Smooth muscle cell (in vitro differentiated cells): ENCODE results near the gene EMX1. TPM values are rescaled to one million over a fixed set of nuclear protein-coding genes. Genes with fewer than 3 reads are reported as not detected.
A peak's percentile ranks its signal among the peaks of the same experiment; 100 is the strongest.

Experiments
- DNase-seq: peaks from one replicate; lab custom pipeline; 2025; ENCODE audit not compliant: unreplicated experiment; lab: John Stamatoyannopoulos, UW
- H2AFZ ChIP-seq: fragments of 200-600 bp; sonication (generic); 2 replicates; pipeline ENCODE4 v1.6.0; 2016; ENCODE audit warnings: antibody characterized with exemption, low read depth, mild to moderate bottlenecking
- H3F3A ChIP-seq: fragments of 200-600 bp; sonication (generic); 2 replicates; pipeline ENCODE4 v1.6.0; 2017; ENCODE audit warnings: antibody characterized with exemption, low read depth
- H3K27ac ChIP-seq: fragments of 200-600 bp; sonication (generic); 2 replicates; pipeline ENCODE4 v1.5.1; 2016; ENCODE audit warnings: low read depth, mild to moderate bottlenecking
- H3K27me3 ChIP-seq: fragments of 200-600 bp; sonication (generic); 2 replicates; pipeline ENCODE4 v1.6.1; 2016; ENCODE audit warnings: low read depth, mild to moderate bottlenecking
- H3K36me3 ChIP-seq: fragments of 200-600 bp; sonication (generic); 2 replicates; pipeline ENCODE4 v1.5.1; 2016; ENCODE audit warnings: low read depth
- H3K4me1 ChIP-seq: fragments of 200-600 bp; sonication (generic); 2 replicates; pipeline ENCODE4 v1.5.1; 2016; ENCODE audit warnings: low read depth
- H3K4me2 ChIP-seq: fragments of 200-600 bp; sonication (generic); 2 replicates; pipeline ENCODE4 v1.6.0; 2016; ENCODE audit warnings: mild to moderate bottlenecking
- H3K4me3 ChIP-seq: fragments of 200-600 bp; sonication (generic); 2 replicates; pipeline ENCODE4 v1.5.1; 2016; ENCODE audit warnings: mild to moderate bottlenecking
- H3K79me2 ChIP-seq: fragments of 200-600 bp; sonication (generic); 2 replicates; pipeline ENCODE4 v1.6.0; 2016; ENCODE audit warnings: low read depth, mild to moderate bottlenecking
- H3K9ac ChIP-seq: fragments of 200-600 bp; sonication (generic); 2 replicates; pipeline ENCODE4 v1.6.0; 2016; ENCODE audit warnings: low read depth
- H3K9me3 ChIP-seq: fragments of 200-600 bp; sonication (generic); replicated peaks from 2 replicates; pipeline ENCODE4 v1.5.1; 2016; ENCODE audit warnings: low read depth
- H4K20me1 ChIP-seq: fragments of 200-600 bp; sonication (generic); 2 replicates; pipeline ENCODE4 v1.6.0; 2016; ENCODE audit warnings: low read depth
- WGBS: methylation state at CpG from one replicate; pipeline ENCODE4 v1.1.7; 2016; ENCODE audit warnings: low lambda C conversion rate; 5-methylcytosine and 5-hydroxymethylcytosine counted together
- polyA plus RNA-seq: library from polyadenylated mRNA; unstranded; fragments of >200 nt; fragmentation: Nextera tagmentation; extraction: Ambion mirVana; gene quantifications from 2 replicates; pipeline ENCODE4 v1.2.1, GENCODE V29; 2016
- total RNA-seq: library from RNA; depleted of rRNA; stranded (reverse); fragments of >200 nt; gene quantifications from 2 replicates; pipeline ENCODE4 v1.2.3, GENCODE V29; 2014
- TF ChIP-seq, protein P1 (sequence below): fragments of 200-600 bp; sonication (generic); IDR thresholded peaks from 2 replicates; pipeline ENCODE4 v1.5.1; 2017; ENCODE audit warnings: borderline replicate concordance, mild to moderate bottlenecking, antibody characterized with exemption; ENCODE audit not compliant: insufficient read depth, poor library complexity, severe bottlenecking

The EMX1 gene
- total and polyA plus RNA-seq, 2 experiments from 2014 or later: not detected

DNA sequence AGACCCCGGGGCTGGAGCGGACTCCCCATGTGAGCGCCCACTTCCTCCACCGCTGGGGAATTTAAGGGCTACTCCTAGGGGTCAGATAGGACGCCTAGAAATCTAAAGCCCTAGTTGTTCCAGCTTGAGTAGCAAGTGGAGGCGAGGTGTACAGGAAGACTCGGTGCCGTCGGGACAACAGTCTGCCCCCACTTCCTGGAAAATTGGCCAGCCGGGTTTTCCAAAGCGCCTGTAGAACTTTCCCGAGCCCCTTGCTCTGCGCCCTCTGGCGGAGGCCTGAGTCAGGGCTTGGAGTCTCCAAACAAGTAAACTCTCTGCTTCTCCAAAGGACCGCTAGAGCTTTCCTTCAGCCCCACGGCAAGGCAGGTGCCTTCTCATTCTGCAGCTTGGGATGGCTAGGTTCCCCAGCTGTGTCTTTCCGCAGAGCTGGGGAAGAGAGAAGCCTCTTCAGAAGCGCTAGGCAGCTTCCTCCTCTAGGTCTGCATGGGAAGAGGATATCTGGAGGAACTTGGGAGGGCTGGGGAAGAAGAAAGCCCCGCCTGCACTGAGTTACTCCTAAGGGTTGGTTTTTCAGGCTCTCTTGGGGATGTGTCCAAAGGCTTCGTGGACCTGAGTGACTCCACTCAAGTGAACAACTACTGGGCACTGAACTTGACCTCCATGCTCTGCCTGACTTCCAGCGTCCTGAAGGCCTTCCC is 29.4 kb upstream of the EMX1 start:
- no peaks in the 10 kb centered on the region for H3K36me3 ChIP-seq
- no peaks in the 10 kb centered on the region for H3K79me2 ChIP-seq
- no peaks in the 10 kb centered on the region for H3K4me1 ChIP-seq
- TF ChIP-seq, protein P1, sequence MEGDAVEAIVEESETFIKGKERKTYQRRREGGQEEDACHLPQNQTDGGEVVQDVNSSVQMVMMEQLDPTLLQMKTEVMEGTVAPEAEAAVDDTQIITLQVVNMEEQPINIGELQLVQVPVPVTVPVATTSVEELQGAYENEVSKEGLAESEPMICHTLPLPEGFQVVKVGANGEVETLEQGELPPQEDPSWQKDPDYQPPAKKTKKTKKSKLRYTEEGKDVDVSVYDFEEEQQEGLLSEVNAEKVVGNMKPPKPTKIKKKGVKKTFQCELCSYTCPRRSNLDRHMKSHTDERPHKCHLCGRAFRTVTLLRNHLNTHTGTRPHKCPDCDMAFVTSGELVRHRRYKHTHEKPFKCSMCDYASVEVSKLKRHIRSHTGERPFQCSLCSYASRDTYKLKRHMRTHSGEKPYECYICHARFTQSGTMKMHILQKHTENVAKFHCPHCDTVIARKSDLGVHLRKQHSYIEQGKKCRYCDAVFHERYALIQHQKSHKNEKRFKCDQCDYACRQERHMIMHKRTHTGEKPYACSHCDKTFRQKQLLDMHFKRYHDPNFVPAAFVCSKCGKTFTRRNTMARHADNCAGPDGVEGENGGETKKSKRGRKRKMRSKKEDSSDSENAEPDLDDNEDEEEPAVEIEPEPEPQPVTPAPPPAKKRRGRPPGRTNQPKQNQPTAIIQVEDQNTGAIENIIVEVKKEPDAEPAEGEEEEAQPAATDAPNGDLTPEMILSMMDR: peak; percentile 92
- DNase-seq: peak; percentile 64
- 12% methylated on average over 21 of the region's 21 CpGs for WGBS
- no peak overlapping the region for H3K9ac ChIP-seq
- peak overlapping the region; percentile 95 for H3K4me2 ChIP-seq
- no peaks in the 10 kb centered on the region for H3K27me3 ChIP-seq
- no peaks in the 10 kb centered on the region for H3F3A ChIP-seq
- peaks cover 13% of the 10 kb centered on the region for H4K20me1 ChIP-seq
- peak overlapping the region; percentile 99 for H2AFZ ChIP-seq
- H3K27ac ChIP-seq: no peak overlapping the region
- peak overlapping the region; percentile 80 for H3K4me3 ChIP-seq
- no peaks in the 10 kb centered on the region for H3K9me3 ChIP-seq

DNA sequence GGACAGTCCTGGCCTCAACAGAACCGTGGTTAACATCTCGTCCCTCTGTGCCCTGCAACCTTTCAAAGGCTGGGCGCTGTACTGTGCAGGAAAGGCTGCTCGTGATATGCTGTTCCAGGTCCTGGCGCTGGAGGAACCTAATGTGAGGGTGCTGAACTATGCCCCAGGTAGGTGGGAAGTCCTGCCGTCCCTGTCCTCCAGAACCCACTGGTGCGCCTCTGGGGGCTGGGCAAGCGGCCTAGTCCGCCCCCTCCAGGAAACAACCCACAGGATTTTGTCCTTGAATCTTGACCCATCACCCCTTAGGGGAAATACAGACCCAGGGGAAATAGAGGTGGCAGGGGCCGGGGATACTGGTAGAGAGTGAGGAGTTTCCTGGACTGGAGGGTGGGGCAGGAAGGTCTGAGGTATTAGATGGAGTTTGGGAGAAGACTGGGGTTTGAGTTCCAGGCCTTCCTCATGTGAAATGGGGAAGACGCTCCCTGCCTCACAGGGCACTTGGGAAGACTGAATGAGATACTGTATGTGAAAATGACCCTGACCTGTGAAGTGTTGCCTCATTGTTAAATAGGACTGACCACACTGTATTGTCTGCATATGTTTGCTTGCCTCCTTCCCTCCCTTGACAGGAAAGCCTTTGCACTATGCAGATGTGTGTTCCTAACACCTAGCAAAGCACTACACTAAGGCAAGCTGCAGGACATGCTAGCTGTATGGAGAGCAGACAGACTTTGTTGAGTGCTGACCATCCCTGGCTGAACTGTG is 28.7 kb upstream of the EMX1 start:
- H4K20me1 ChIP-seq: peaks cover 13% of the 10 kb centered on the region
- no peaks in the 10 kb centered on the region for H3K79me2 ChIP-seq
- H3K4me3 ChIP-seq: no peak overlapping the region
- H3K4me1 ChIP-seq: no peaks in the 10 kb centered on the region
- H3K9me3 ChIP-seq: no peaks in the 10 kb centered on the region
- H3K27me3 ChIP-seq: no peaks in the 10 kb centered on the region
- H3K4me2 ChIP-seq: peak overlapping the region; percentile 95
- no peak overlapping the region for H2AFZ ChIP-seq
- H3F3A ChIP-seq: no peaks in the 10 kb centered on the region
- TF ChIP-seq, protein P1: no peak
- DNase-seq: no peak
- 84% methylated on average over 11 of the region's 11 CpGs for WGBS
- H3K27ac ChIP-seq: no peak overlapping the region
- H3K9ac ChIP-seq: no peak overlapping the region
- no peaks in the 10 kb centered on the region for H3K36me3 ChIP-seq

DNA sequence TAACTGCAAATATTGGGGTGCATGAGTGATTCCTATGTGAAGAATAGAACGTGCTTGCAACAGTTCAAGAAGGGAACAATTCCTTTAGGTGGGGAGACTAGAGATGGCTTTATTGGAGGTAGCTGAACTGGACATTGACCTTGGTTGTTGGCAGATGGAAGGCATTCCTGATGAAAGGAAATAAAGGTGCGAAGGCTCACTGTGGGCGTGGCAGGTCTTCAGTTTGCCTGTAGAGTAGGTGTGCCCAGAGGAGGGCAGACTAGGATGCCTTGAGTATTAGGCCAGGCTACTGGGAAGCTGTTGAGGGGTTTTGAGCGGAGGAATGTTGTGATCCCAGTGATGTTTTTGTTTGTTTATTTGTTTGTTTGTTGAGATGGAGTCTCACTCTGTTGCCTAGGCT is 27.3 kb upstream of the EMX1 start:
- WGBS: 89% methylated on average over 4 of the region's 4 CpGs
- H3F3A ChIP-seq: no peaks in the 10 kb centered on the region

More for the DNA sequence above, 27.3 kb upstream of the EMX1 start:
- Histone ChIP-seq H3K9ac (no peak overlapping the region), H3K36me3 (no peaks in the 10 kb centered on the region), H3K79me2 (no peaks in the 10 kb centered on the region), H3K4me3 (no peak overlapping the region), H3K4me2 (no peak overlapping the region), H3K27me3 (peaks cover 3% of the 10 kb centered on the region), H4K20me1 (peaks cover 13% of the 10 kb centered on the region), H3K9me3 (no peaks in the 10 kb centered on the region), H2AFZ (no peak overlapping the region), H3K27ac (no peak overlapping the region), H3K4me1 (no peaks in the 10 kb centered on the region)
- no peak for DNase-seq
- TF ChIP-seq, protein P1: no peak
